Osteoblast (primary cell): Measurements from ENCODE around the gene TOR4A. TPM values are rescaled to one million over a fixed set of nuclear protein-coding genes. Genes with fewer than 3 reads are reported as not detected.
"Not testable (repeated sequence)": the region's sequence is repeated elsewhere in the genome, so short reads cannot be mapped to it uniquely, and the experiment has no call there.

Experiments
- DNase-seq: peaks from one replicate; pipeline ENCODE4 v3.0.0; 2011; ENCODE audit warnings: low spot score, mixed read lengths; ENCODE audit not compliant: insufficient read length; ENCODE audit errors: missing footprints
- H2AFZ ChIP-seq: 2 replicates; pipeline ENCODE4 v1.6.0; 2011; ENCODE audit warnings: mild to moderate bottlenecking, low read length
- H3K27ac ChIP-seq: 2 replicates; pipeline ENCODE4 v1.5.1; 2011; ENCODE audit warnings: mild to moderate bottlenecking, low read depth, low read length, moderate library complexity
- H3K27me3 ChIP-seq: 2 replicates; pipeline ENCODE4 v1.6.0; 2012; ENCODE audit warnings: mild to moderate bottlenecking, control low read depth, inconsistent platforms, low read length, moderate library complexity; ENCODE audit not compliant: insufficient read depth
- H3K36me3 ChIP-seq: 2 replicates; pipeline ENCODE4 v1.5.1; 2011; ENCODE audit warnings: mild to moderate bottlenecking, low read length, control low read depth, moderate library complexity; ENCODE audit not compliant: insufficient read depth
- H3K4me1 ChIP-seq: 2 replicates; pipeline ENCODE4 v1.5.1; 2011; ENCODE audit warnings: mild to moderate bottlenecking, low read length, control low read depth, moderate library complexity; ENCODE audit not compliant: insufficient read depth
- H3K4me2 ChIP-seq: 2 replicates; pipeline ENCODE4 v1.6.0; 2011; ENCODE audit warnings: mild to moderate bottlenecking, low read length; ENCODE audit not compliant: insufficient read depth
- H3K4me3 ChIP-seq: fragments of 200-600 bp; sonication (generic); 3 replicates; pipeline ENCODE4 v1.5.1; 2012; ENCODE audit warnings: mild to moderate bottlenecking, low read length, inconsistent platforms; ENCODE audit not compliant: insufficient read depth
- H3K79me2 ChIP-seq: 2 replicates; pipeline ENCODE4 v1.6.0; 2012; ENCODE audit warnings: mild to moderate bottlenecking, low read length, control low read depth, inconsistent platforms; ENCODE audit not compliant: insufficient read depth
- H3K9me3 ChIP-seq: 2 replicates; pipeline ENCODE4 v1.5.1; 2011; ENCODE audit warnings: low read depth, low read length, control low read depth
- H4K20me1 ChIP-seq: 2 replicates; pipeline ENCODE4 v1.6.0; 2012; ENCODE audit warnings: mild to moderate bottlenecking, low read length, control low read depth; ENCODE audit not compliant: insufficient read depth
- total RNA-seq: library from RNA; depleted of rRNA; stranded (reverse); fragments of >200 nt; gene quantifications from 2 replicates; pipeline ENCODE4 v1.2.3, GENCODE V29; 2012
- TF ChIP-seq, protein P1 (sequence below): IDR thresholded peaks from 2 replicates; pipeline ENCODE4 v1.5.1; 2011; ENCODE audit warnings: mild to moderate bottlenecking, low read depth, low read length, moderate library complexity; ENCODE audit errors: extremely low read depth

TOR4A gene
- total RNA-seq, 1 donor, result 2.5 TPM

DNA sequence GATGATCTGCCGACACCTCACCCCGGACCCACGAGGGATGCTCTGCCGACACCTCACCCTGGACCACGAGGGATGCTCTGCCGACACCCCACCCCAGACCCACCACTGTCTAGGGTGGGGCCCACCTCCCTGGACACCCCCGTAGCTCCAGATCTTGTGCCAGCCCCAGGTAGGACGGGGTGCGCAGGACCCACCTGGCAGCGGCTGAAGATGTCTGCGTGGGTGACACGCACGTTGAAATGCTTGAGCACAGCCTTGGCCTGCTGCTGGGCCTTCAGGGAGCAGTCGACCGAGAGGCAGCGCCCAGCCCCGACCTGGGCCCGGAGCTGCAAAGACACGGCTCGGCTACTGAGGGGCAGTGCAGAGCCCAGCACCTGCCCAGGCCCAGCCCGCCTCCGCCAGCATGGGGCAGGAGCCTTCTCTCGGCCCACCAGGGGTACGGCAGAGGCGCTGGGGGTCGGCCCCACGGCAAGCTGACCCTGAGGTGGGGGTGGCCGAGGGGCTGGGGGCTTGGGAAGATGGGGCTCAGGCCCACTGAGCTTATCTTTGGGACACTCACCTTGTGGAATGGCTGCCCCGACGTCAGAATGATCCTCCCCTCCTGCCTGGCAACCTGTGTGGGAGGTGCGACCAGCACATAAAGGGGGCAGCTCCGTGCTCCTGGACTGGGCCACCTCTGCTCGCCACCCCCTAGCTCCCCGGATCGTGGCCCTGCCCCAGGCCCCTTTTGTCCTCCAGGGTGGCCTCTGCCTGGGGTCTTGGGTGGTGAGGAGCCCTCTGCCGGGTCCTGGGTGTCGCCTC is 46.2 kb downstream of the TOR4A start:
- Histone ChIP-seq H3K4me3 (no peak overlapping the region), H3K36me3 (no peaks in the 10 kb centered on the region), H3K79me2 (no peaks in the 10 kb centered on the region), H3K27ac (no peak overlapping the region), H3K9me3 (no peaks in the 10 kb centered on the region), H4K20me1 (peaks cover 3% of the 10 kb centered on the region), H3K27me3 (no peaks in the 10 kb centered on the region), H3K4me1 (no peaks in the 10 kb centered on the region), H3K4me2 (no peak overlapping the region), H2AFZ (no peak overlapping the region)
- DNase-seq, result no peak
- TF ChIP-seq, protein P1, sequence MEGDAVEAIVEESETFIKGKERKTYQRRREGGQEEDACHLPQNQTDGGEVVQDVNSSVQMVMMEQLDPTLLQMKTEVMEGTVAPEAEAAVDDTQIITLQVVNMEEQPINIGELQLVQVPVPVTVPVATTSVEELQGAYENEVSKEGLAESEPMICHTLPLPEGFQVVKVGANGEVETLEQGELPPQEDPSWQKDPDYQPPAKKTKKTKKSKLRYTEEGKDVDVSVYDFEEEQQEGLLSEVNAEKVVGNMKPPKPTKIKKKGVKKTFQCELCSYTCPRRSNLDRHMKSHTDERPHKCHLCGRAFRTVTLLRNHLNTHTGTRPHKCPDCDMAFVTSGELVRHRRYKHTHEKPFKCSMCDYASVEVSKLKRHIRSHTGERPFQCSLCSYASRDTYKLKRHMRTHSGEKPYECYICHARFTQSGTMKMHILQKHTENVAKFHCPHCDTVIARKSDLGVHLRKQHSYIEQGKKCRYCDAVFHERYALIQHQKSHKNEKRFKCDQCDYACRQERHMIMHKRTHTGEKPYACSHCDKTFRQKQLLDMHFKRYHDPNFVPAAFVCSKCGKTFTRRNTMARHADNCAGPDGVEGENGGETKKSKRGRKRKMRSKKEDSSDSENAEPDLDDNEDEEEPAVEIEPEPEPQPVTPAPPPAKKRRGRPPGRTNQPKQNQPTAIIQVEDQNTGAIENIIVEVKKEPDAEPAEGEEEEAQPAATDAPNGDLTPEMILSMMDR, result no peak

- Histone ChIP-seq H3K36me3 (no peaks in the 10 kb centered on the region), H4K20me1 (no peaks in the 10 kb centered on the region), H2AFZ (no peak overlapping the region), H3K4me3 (no peak overlapping the region), H3K4me2 (no peak overlapping the region), H3K4me1 (no peaks in the 10 kb centered on the region), H3K79me2 (no peaks in the 10 kb centered on the region), H3K27ac (no peak overlapping the region), H3K9me3 (no peaks in the 10 kb centered on the region), H3K27me3 (no peaks in the 10 kb centered on the region)
- TF ChIP-seq, protein P1, result no peak
- DNase-seq, result no peak
Observed at GRCh38 chr9:137325124-137325523, 47.6 kb downstream of the TOR4A start.

DNA sequence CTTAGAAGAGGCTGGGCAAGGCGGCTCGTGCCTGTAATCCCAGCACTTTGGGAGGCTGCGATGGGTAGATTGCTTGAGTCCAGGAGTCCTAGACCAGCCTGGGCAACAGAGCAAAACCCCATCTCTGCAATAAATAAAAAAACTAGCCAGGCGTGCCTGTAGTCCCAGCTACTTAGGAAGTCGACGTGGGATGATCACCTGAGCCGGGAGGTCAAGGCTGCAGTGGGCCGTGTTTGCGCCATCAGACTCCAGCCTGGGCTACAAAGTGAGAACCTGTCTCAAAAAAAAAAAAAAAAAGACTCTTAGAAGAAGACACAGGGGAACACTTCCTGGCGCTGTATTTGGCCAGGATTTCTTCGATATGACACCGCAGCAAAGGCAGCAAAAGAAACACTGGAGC is 48.3 kb downstream of the TOR4A start:
- no peaks in the 10 kb centered on the region for H3K4me1 ChIP-seq
- no peak overlapping the region for H3K4me3 ChIP-seq
- TF ChIP-seq, protein P1, result no peak
- H3K27ac ChIP-seq, result no peak overlapping the region
- no peaks in the 10 kb centered on the region for H4K20me1 ChIP-seq
- no peaks in the 10 kb centered on the region for H3K9me3 ChIP-seq
- no peak for DNase-seq
- H3K27me3 ChIP-seq, result no peaks in the 10 kb centered on the region
- H3K79me2 ChIP-seq, result no peaks in the 10 kb centered on the region
- no peaks in the 10 kb centered on the region for H3K36me3 ChIP-seq
- H2AFZ ChIP-seq, result no peak overlapping the region
- H3K4me2 ChIP-seq, result no peak overlapping the region

- Histone ChIP-seq H3K4me2 (no peak overlapping the region), H3K27ac (no peak overlapping the region), H3K9me3 (no peaks in the 10 kb centered on the region), H3K27me3 (no peaks in the 10 kb centered on the region), H4K20me1 (no peaks in the 10 kb centered on the region), H3K4me1 (no peaks in the 10 kb centered on the region), H2AFZ (no peak overlapping the region), H3K4me3 (no peak overlapping the region), H3K36me3 (no peaks in the 10 kb centered on the region), H3K79me2 (no peaks in the 10 kb centered on the region)
- TF ChIP-seq, protein P1, result no peak
- no peak for DNase-seq
Observed at GRCh38 chr9:137326445-137327065, 49.0 kb downstream of the TOR4A start.

GRCh38 chr9:137327641-137328550 is 50.4 kb downstream of the TOR4A start:
- DNase-seq, H3K4me2 ChIP-seq, H3K27ac ChIP-seq, H3K36me3 ChIP-seq, H3K4me3 ChIP-seq, H4K20me1 ChIP-seq, H3K27me3 ChIP-seq, H3K79me2 ChIP-seq, H2AFZ ChIP-seq, H3K9me3 ChIP-seq, H3K4me1 ChIP-seq: not testable (repeated sequence)
